HEK293T (cell line): ENCODE results near the gene SUSD6.

Experiments
- CTCF ChIA-PET: fragments of 350-600 bp; formaldehyde crosslinking; extraction: SDS; loops from one replicate; lab custom pipeline; 2021; ENCODE audit warnings: antibody characterized with exemption, inconsistent platforms; lab: Yijun Ruan, JAX
- POLR2A ChIA-PET: fragments of 350-600 bp; formaldehyde crosslinking; extraction: SDS; loops from one replicate; lab custom pipeline; 2020; ENCODE audit warnings: antibody characterized with exemption, inconsistent platforms; lab: Yijun Ruan, JAX
- DNase-seq: peaks from one replicate; pipeline ENCODE4 v3.0.0; 2012; ENCODE audit warnings: mixed read lengths; ENCODE audit errors: extremely low spot score
- ARNT ChIP-seq: fragments of 450-650 bp; IDR thresholded peaks from 2 replicates; pipeline ENCODE4 v1.6.1; 2017; ENCODE audit warnings: mild to moderate bottlenecking
- BHLHE40 ChIP-seq: fragments of 450-650 bp; IDR thresholded peaks from 2 replicates; pipeline ENCODE4 v1.6.1; 2016; ENCODE audit warnings: mild to moderate bottlenecking, moderate library complexity, borderline replicate concordance
- CTBP1 ChIP-seq: fragments of 450-650 bp; IDR thresholded peaks from 2 replicates; pipeline ENCODE4 v1.6.1; 2016; ENCODE audit warnings: borderline replicate concordance
- ELF4 ChIP-seq: fragments of 450-650 bp; IDR thresholded peaks from 2 replicates; pipeline ENCODE4 v1.6.1; 2017; ENCODE audit warnings: antibody characterized with exemption
- FOXA1 ChIP-seq: fragments of 450-650 bp; IDR thresholded peaks from 2 replicates; pipeline ENCODE4 v1.6.1; 2016; ENCODE audit warnings: mild to moderate bottlenecking
- FOXK2 ChIP-seq: fragments of 450-650 bp; IDR thresholded peaks from 2 replicates; pipeline ENCODE4 v1.6.1; 2016; ENCODE audit warnings: mild to moderate bottlenecking
- FOXM1 ChIP-seq: fragments of 450-650 bp; IDR thresholded peaks from 2 replicates; pipeline ENCODE4 v1.6.1; 2017; ENCODE audit warnings: mild to moderate bottlenecking, borderline replicate concordance
- HDGF ChIP-seq: fragments of 450-650 bp; IDR thresholded peaks from 2 replicates; pipeline ENCODE4 v1.6.1; 2017; ENCODE audit warnings: antibody characterized with exemption, borderline replicate concordance
- L3MBTL2 ChIP-seq: fragments of 450-650 bp; conservative IDR thresholded peaks from 2 replicates; pipeline ENCODE4 v1.6.1; 2016; ENCODE audit warnings: mild to moderate bottlenecking
- LEF1 ChIP-seq: fragments of 450-650 bp; IDR thresholded peaks from 2 replicates; pipeline ENCODE4 v1.6.1; 2017; ENCODE audit warnings: mild to moderate bottlenecking, borderline replicate concordance
- NFRKB ChIP-seq: fragments of 450-650 bp; IDR thresholded peaks from 2 replicates; pipeline ENCODE4 v1.6.1; 2016; ENCODE audit warnings: mild to moderate bottlenecking, moderate library complexity
- SP1 ChIP-seq: fragments of 450-650 bp; IDR thresholded peaks from 2 replicates; pipeline ENCODE4 v1.6.1; 2017
- SUZ12 ChIP-seq: fragments of 450-650 bp; IDR thresholded peaks from 2 replicates; pipeline ENCODE4 v1.6.1; 2016; ENCODE audit warnings: mild to moderate bottlenecking
- TARDBP ChIP-seq: fragments of 450-650 bp; IDR thresholded peaks from 2 replicates; pipeline ENCODE4 v1.6.1; 2016
- ZNF384 ChIP-seq: fragments of 450-650 bp; IDR thresholded peaks from 2 replicates; pipeline ENCODE4 v1.6.1; 2016
- TF ChIP-seq, protein P1 (sequence below): fragments of 450-650 bp; IDR thresholded peaks from 2 replicates; pipeline ENCODE4 v1.6.1; 2016

Gene SUSD6, protein sequence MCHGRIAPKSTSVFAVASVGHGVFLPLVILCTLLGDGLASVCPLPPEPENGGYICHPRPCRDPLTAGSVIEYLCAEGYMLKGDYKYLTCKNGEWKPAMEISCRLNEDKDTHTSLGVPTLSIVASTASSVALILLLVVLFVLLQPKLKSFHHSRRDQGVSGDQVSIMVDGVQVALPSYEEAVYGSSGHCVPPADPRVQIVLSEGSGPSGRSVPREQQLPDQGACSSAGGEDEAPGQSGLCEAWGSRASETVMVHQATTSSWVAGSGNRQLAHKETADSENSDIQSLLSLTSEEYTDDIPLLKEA

DNA sequence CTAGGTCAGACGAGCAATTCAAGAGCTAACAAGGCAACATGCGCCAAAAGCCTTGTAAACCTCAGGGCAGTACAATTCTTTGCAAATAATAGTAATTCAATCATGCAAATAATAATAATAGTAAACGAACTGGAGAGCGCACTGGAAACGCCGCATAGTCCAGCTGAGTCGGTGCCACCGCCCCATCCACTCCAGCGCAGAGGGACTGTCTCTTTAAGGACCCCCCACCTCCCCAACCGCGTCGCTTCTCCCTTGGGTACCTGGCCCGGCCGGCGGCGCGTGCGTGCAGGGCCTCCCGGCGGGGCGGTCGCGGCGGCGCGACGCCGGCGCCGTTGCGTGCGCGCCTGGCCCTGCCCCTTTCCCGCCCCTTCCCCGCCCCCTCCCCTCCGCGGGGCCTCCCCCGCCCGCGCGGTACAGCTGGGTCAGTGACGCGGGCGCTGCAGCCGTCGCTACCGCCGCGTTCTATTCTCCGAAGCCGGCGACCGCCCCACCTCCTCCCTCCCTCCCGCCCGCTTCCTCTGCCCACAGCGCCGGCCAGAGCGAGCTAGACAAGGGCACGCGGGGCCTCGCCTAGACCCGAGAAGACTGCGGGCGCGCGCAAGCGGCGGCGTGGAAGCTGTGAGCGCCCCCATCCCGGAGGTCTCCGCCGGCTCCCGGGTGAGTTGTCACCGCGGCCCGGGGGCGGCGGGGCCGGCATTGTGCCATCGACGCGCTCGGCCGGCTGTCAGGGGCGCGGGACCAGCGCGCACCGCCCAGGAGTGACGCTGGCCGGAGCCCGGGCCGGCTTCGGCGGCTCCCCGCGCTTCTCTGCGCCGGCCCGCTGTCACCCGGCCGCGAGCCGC, at the start of gene SUSD6:
Gene SUSD6, plus strand, starts transcription at position 425 of the 842 bp plus-strand sequence. CDS start 46,997 bp downstream, outside the sequence.
- ChIA-PET POLR2A (interaction anchor here (0.6 to 1.1 kb wide), 3 partner anchors 11 to 160 kb away, joined by 3 to 4 read pairs (median 3); partner anchors contain the start of gene SRSF5), CTCF (no interaction called here)
- TF ChIP-seq HDGF (no peak), CTBP1 (no peak), ARNT (peak; percentile 71; the same call in 1 of the 2 replicates), NFRKB (no peak), FOXA1 (no peak), LEF1 (no peak), FOXM1 (peak; percentile 65; the same call in 1 of the 2 replicates), L3MBTL2 (no peak), SUZ12 (no peak)
- DNase-seq = peak; percentile 93

DNA sequence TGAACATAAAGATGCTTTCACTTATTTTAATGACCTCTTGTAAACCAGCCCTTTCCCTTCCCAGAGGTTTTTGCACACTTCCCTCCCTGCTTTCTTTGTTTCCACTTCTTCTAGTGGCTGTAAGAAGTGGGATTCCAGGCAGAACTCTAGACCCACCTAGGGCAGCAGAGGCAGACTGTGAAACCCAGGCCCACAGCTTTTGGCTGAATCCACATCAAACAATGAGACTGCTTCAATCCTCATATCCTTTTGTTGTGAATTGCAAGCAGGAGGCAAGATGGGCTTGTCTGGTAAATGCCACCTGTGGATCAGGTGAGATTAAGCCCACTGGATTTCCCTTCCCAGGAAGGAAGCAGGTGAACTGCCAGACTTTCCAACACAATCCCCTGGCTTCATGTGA, 49.5 kb upstream of the SUSD6 start:
- TF ChIP-seq FOXM1 (no peak), CTBP1 (no peak), ZNF384 (no peak), FOXA1 (no peak), ELF4 (no peak), L3MBTL2 (no peak), LEF1 (no peak), ARNT (no peak), NFRKB (no peak)
- TF ChIP-seq, protein P1, sequence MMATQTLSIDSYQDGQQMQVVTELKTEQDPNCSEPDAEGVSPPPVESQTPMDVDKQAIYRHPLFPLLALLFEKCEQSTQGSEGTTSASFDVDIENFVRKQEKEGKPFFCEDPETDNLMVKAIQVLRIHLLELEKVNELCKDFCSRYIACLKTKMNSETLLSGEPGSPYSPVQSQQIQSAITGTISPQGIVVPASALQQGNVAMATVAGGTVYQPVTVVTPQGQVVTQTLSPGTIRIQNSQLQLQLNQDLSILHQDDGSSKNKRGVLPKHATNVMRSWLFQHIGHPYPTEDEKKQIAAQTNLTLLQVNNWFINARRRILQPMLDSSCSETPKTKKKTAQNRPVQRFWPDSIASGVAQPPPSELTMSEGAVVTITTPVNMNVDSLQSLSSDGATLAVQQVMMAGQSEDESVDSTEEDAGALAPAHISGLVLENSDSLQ = no peak
- CTCF ChIA-PET = interaction anchor here (2.3 kb wide), 1 partner anchor 14 kb away, joined by 8 read pairs; no protein-coding TSS in a partner anchor
- no peak for DNase-seq
- POLR2A ChIA-PET = no interaction called here

DNA sequence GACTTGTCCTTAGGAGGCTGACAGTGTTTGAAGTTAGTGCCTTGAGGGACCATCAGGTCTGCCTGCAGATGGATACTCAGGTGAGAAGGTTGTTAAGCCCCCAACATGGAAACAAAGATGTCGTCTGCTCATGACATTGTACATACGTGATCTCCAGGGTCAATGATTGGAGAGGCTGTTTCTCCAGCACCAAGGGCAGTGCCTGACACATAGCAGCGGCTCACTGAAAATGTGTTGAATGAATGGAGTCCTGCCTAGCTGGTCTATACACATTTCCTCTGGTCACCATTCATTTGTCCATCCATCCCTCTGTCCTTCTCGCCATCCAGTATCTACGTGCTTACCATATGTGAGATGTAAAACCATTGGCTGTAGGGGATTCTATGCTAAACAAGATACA, 43.8 kb upstream of the SUSD6 start:
- TF ChIP-seq SP1 (no peak), HDGF (no peak), CTBP1 (no peak), NFRKB (no peak), LEF1 (no peak), FOXM1 (no peak), TARDBP (no peak), ELF4 (no peak), FOXK2 (no peak), ZNF384 (no peak), FOXA1 (no peak), BHLHE40 (no peak), L3MBTL2 (no peak), SUZ12 (no peak)
- TF ChIP-seq, protein P1 = no peak
- DNase-seq = no peak
- POLR2A ChIA-PET = no interaction called here
- CTCF ChIA-PET = no interaction called here

DNA sequence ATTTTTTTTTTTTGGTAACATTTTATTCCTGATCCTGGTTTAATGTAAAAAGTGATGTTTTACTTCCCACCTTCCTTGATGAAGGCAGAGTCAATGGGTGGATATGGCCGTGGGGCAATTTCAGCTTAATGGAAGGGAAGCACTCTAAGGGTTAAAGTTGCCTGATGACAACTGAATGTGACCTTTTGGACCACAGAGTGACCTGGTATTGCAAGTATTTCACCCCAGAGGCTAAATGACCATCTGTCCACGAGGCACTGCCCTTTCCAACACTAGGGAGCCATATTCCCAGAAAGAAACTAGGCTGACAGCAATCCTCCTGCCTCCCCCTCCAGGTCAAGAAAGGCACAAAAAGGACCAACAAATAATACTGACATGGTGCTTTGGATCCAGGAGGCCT, 41.5 kb upstream of the SUSD6 start:
- ChIA-PET CTCF (no interaction called here), POLR2A (no interaction called here)
- DNase-seq = no peak
- TF ChIP-seq ARNT = no peak
- no peak for TF ChIP-seq BHLHE40
- TF ChIP-seq, protein P1 = no peak

DNA sequence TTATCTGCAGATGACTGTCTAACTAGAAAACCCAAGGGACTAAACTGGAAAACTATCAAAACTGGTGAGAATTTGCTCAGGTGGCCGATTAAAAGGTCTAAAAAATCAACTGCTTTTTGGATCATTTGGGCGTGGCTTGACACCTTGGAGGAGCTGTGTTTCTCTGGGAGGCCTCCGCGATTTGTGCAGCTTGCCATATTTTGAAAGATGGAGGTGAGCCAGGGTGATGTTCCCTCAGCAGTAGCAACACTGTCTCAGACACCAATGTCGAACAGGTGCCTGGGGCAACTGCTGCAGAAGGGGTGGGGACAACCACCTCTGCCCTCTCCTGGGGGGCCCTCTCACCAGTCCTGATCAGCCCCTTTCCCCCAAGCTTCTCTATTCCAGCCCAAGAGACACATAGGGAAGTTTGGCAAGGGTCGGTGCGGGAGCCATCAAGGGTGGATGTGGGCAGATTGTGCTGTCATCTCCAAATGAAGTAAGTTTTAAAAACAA, 40.5 kb upstream of the SUSD6 start:
- no peak for DNase-seq
- POLR2A ChIA-PET = no interaction called here
- CTCF ChIA-PET = interaction anchor here (0.6 to 6.9 kb wide), 4 partner anchors 14 to 425 kb away, joined by 3 to 39 read pairs (median 6); no protein-coding TSS in a partner anchor
- TF ChIP-seq NFRKB (no peak), ZNF384 (no peak), FOXK2 (no peak), BHLHE40 (no peak), ARNT (no peak)
- TF ChIP-seq, protein P1 = no peak
